AG09309 (cell line): Measurements from ENCODE around the gene PLEKHG3.

Source experiments
- DNase-seq: peaks from one replicate; pipeline ENCODE4 v3.0.0-alpha.2; 2010; ENCODE audit warnings: low read depth
- H3K4me3 ChIP-seq: 2 replicates; pipeline ENCODE4 v1.5.1; 2011; ENCODE audit warnings: mild to moderate bottlenecking, low read depth, low read length, moderate library complexity; ENCODE audit not compliant: control insufficient read depth
- TF ChIP-seq, protein P1 (sequence below): IDR thresholded peaks from 2 replicates; pipeline ENCODE4 v1.5.1; 2011; ENCODE audit warnings: mild to moderate bottlenecking, low read depth, low read length, inconsistent platforms; ENCODE audit not compliant: insufficient read depth, control insufficient read depth; ENCODE audit errors: missing control alignments

The PLEKHG3 gene

DNA sequence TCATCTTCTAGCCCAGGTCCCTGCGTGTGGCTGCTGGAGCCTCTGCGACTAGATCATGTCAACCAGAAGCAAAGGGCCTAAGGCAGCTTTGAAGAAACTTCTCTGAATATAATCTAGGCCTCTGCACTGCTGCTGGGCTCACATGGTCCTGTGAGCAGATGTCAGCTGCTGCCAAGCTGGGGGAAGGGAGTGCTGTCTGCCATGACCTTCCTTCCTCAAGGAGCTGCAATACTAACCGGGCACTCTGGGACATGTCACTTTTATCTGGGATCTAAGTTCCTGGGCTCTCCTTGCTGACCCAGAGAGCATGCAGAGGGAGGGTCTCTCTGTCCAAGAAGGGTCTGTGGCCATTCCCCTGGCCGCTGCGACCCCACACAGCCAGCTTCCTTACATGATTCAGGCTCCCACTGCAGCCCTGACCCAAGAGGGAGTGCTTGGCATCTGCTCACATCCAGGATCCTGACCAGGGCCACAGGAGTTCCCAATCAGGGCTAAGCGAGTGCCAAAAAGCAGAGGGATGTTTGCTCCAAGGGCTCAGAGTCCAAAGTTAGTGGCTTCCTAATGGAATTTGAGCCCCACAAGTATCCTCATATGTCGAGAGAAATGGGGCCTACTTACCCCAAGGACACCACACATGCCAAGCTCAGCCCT lies 74.0 kb downstream of the PLEKHG3 start:
- TF ChIP-seq, protein P1, sequence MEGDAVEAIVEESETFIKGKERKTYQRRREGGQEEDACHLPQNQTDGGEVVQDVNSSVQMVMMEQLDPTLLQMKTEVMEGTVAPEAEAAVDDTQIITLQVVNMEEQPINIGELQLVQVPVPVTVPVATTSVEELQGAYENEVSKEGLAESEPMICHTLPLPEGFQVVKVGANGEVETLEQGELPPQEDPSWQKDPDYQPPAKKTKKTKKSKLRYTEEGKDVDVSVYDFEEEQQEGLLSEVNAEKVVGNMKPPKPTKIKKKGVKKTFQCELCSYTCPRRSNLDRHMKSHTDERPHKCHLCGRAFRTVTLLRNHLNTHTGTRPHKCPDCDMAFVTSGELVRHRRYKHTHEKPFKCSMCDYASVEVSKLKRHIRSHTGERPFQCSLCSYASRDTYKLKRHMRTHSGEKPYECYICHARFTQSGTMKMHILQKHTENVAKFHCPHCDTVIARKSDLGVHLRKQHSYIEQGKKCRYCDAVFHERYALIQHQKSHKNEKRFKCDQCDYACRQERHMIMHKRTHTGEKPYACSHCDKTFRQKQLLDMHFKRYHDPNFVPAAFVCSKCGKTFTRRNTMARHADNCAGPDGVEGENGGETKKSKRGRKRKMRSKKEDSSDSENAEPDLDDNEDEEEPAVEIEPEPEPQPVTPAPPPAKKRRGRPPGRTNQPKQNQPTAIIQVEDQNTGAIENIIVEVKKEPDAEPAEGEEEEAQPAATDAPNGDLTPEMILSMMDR = no peak
- no peak overlapping the region for H3K4me3 ChIP-seq
- DNase-seq = no peak

DNA sequence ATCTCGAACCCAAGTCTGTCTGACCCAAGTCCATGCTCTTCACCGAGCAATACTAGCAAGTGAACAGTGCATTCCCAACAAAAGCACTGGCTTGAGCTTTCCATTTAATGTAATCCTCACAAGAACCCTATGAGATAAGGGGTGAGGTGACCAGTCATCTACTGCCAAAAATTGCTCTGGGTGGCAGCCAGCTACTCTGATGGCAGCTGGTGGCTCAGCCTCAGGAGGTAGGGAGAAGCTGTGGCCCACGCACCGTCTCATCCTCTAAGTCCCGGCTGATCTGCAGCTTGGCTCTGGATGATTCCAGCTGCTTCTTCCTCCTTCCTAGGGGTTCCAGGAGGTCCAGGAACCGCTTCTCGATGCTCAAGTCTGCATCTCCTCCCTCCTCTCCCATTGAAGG lies 75.2 kb downstream of the PLEKHG3 start:
- DNase-seq = no peak
- H3K4me3 ChIP-seq = no peak overlapping the region
- TF ChIP-seq, protein P1 = no peak

DNA sequence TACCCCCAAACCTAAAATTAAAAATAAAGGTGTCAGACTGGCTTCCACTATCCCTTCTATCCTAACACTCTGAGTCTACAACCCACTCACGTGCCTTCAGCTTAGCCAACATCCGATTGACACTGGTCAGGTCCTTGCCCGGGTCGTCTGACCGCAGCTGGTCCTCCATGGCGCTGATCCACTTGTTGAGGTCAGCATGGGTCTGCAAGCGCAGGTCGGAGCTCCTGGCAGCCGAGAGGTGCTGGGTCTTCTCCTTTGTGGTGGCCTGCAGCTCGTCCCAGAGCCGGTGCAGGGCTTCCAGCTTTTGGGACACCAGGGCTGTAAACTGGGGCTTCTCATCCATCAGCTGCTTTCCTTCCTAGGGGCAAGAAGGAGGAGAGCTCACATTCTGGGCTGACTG lies 78.0 kb downstream of the PLEKHG3 start:
- no peak overlapping the region for H3K4me3 ChIP-seq
- TF ChIP-seq, protein P1 = no peak

DNA sequence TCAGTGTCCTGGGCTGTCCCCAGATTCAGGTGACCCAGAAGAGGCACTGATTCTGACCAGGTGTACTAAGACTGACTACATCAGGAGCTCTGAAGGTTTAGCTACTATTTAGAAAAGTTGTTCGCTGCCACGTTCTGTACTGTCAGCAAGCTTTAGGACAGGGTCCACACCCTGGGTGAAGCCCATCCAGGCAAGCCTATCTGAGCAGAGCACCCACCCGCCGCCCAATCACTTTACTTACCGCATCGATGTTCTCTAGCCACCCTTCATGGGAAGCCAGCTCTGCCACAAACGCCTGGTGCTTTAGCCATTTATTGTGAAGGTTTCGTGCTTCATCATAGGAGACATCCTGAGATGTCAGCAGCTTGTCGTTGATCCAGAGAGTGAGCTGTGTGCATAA lies 79.8 kb downstream of the PLEKHG3 start:
- TF ChIP-seq, protein P1 = no peak
- no peak for DNase-seq
- no peak overlapping the region for H3K4me3 ChIP-seq

More for the DNA sequence above, 78.0 kb downstream of the PLEKHG3 start:
- DNase-seq = no peak

DNA sequence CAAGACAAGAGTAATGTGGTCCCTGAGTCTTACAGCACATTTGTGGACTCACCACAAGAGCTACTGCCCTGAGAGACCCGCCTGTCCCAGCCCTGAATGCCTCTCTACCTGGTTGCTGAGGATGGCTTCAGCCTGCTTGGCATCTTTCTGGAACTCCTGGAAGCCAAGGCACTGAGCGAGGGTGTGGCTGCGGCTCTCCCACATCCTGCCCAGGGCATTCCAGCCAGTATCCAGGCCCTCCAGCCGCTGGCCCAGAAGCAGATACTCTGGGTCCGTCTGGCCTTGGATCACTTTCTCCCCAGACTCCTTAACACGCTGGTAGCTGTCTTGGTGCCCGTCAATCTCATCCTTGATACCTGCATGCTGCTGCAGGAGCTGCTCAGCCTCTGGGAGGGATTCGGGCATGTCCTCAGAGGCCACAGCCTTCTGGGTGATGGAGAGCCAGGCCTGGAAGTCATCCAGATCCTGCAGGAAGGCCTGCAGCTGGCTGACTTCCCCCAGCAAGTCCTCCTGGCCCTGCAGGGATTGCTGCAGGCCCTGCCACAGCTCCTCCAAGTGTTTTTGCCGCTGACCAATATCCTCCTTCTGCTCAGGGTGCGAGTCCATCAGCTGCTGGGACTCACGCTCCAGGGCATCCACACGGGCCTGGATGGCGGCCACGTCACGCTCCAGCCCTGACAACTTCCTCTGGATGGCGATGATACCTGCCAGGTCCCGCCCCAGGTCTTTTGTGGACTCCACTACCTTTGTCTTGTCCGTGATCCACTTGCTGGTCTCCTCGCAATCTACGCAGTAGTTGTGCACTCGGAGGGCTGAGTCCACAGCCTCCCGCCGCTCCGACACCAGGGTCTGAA lies 82.3 kb downstream of the PLEKHG3 start:
- H3K4me3 ChIP-seq = no peak overlapping the region
- no peak for DNase-seq
- TF ChIP-seq, protein P1 = no peak

DNA sequence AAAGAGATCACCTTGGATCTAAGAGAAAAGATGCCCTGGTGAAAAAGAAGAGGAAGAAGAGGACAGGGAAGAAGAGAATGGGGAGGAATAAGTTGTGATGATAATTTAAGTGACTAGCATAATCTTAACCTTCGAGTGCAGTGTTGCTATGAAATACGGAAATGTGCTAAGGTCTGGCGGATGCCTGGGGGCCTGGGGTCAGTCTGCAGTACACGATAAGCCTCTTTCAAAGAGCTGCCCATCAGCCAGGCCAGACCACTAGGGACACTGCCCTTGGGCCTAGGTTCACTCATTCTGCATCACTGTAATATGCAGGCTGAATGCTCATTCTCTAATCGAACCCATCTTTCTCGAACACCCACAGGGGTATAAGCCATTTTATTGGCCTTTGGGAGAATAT lies 83.4 kb downstream of the PLEKHG3 start:
- no peak for DNase-seq
- TF ChIP-seq, protein P1 = no peak

More for the DNA sequence above, 83.4 kb downstream of the PLEKHG3 start:
- H3K4me3 ChIP-seq = no peak overlapping the region
